BJ (cell line): ENCODE measurements around the gene URGCP. TPM values are rescaled to one million over a fixed set of nuclear protein-coding genes. Genes with fewer than 3 reads are reported as not detected.

Experiments used
- CTCF ChIA-PET: fragments of 350-600 bp; formaldehyde crosslinking; extraction: SDS; loops from one replicate; lab custom pipeline; 2021; ENCODE audit warnings: antibody characterized with exemption, inconsistent platforms; lab: Yijun Ruan, JAX
- POLR2A ChIA-PET: fragments of 300-600 bp; sonication (Branson Sonifier 250); formaldehyde crosslinking; extraction: SDS; loops from one replicate; lab custom pipeline; 2021; ENCODE audit warnings: antibody characterized with exemption; lab: Charles Lee
- DNase-seq: peaks from one replicate; pipeline ENCODE4 v3.0.0-alpha.2; 2011; ENCODE audit warnings: low read depth
- H3K27me3 ChIP-seq: 2 replicates; pipeline ENCODE4 v1.6.0; 2011; ENCODE audit warnings: low read length; ENCODE audit not compliant: control insufficient read depth, insufficient read depth
- H3K36me3 ChIP-seq: 2 replicates; pipeline ENCODE4 v1.5.1; 2011; ENCODE audit warnings: low read length; ENCODE audit not compliant: control insufficient read depth, insufficient read depth
- H3K4me3 ChIP-seq: 2 replicates; pipeline ENCODE4 v1.5.1; 2011; ENCODE audit warnings: low read depth, mild to moderate bottlenecking, control low read depth, low read length
- CTCF ChIP-seq: IDR thresholded peaks from 2 replicates; pipeline ENCODE4 v1.5.1; 2011; ENCODE audit warnings: low read depth, mild to moderate bottlenecking, control low read depth, inconsistent platforms, low read length, moderate library complexity; ENCODE audit not compliant: insufficient read depth
- polyA plus RNA-seq: library from polyadenylated mRNA; depleted of rRNA; stranded (reverse); fragments of >200 nt; gene quantifications from 2 replicates; pipeline ENCODE4 v1.2.3, GENCODE V29; 2011

Gene URGCP
- polyA plus RNA-seq, 1 experiment, result 41.6 TPM

- CTCF ChIA-PET, result interaction anchor here (0.6 to 1.1 kb wide), 5 partner anchors 17 to 952 kb away, joined by 3 to 4 read pairs (median 4); no protein-coding TSS in a partner anchor
These were observed 21.8 kb downstream of the URGCP start for GRCh38 chr7:43884617-43885016.

GRCh38 chr7:43884209-43884608 is 22.2 kb downstream of the URGCP start:
- ChIA-PET CTCF (interaction anchor here (0.6 to 1.1 kb wide), 4 partner anchors 20 to 951 kb away, joined by 3 to 4 read pairs (median 4); no protein-coding TSS in a partner anchor), POLR2A (no interaction called here)
- H3K27me3 ChIP-seq, result no peaks in the 10 kb centered on the region
- H3K36me3 ChIP-seq, result peaks cover 3% of the 10 kb centered on the region; the same call in 1 of the 2 replicates
- TF ChIP-seq CTCF, result no peak
- H3K4me3 ChIP-seq, result no peak overlapping the region
- DNase-seq, result no peak

More at GRCh38 chr7:43884617-43885016, 21.8 kb downstream of the URGCP start:
- no peaks in the 10 kb centered on the region for H3K27me3 ChIP-seq
- no peak overlapping the region for H3K4me3 ChIP-seq
- TF ChIP-seq CTCF, result no peak
- DNase-seq, result no peak
- POLR2A ChIA-PET, result no interaction called here
- peaks cover 3% of the 10 kb centered on the region; the same call in 1 of the 2 replicates for H3K36me3 ChIP-seq

- Histone ChIP-seq H3K36me3 (peaks cover 25% of the 10 kb centered on the region), H3K4me3 (no peak overlapping the region), H3K27me3 (no peaks in the 10 kb centered on the region)
- POLR2A ChIA-PET, result no interaction called here
- no peak for TF ChIP-seq CTCF
- DNase-seq, result no peak
- CTCF ChIA-PET, result no interaction called here
These were observed 25.8 kb downstream of the URGCP start for GRCh38 chr7:43880596-43880995.

GRCh38 chr7:43879477-43879876 is 26.9 kb downstream of the URGCP start:
- ChIA-PET CTCF (interaction anchor here (0.6 to 1.5 kb wide), 3 partner anchors 10 to 293 kb away, joined by 3 to 4 read pairs (median 4); partner anchors contain the start of gene MRPS24), POLR2A (interaction anchor here (0.5 kb wide), 1 partner anchor 804 kb away, joined by 3 read pairs; no protein-coding TSS in a partner anchor)
- no peaks in the 10 kb centered on the region for H3K27me3 ChIP-seq
- no peak overlapping the region for H3K4me3 ChIP-seq
- H3K36me3 ChIP-seq, result peaks cover 28% of the 10 kb centered on the region
- peak; percentile 46 for DNase-seq
- TF ChIP-seq CTCF, result no peak

- Histone ChIP-seq H3K36me3 (peaks cover 25% of the 10 kb centered on the region), H3K4me3 (no peak overlapping the region)
- POLR2A ChIA-PET, result no interaction called here
These were observed 27.5 kb downstream of the URGCP start for GRCh38 chr7:43878867-43879266.

More at GRCh38 chr7:43878867-43879266, 27.5 kb downstream of the URGCP start:
- DNase-seq, result no peak
- H3K27me3 ChIP-seq, result no peaks in the 10 kb centered on the region
- CTCF ChIA-PET, result interaction anchor here (0.7 to 1.5 kb wide), 3 partner anchors 10 to 204 kb away, joined by 3 to 4 read pairs (median 4); partner anchors contain the start of gene MRPS24
- no peak for TF ChIP-seq CTCF
